GM21423 (cell line): Measurements from ENCODE around the gene CEP72.
"Not testable (repeated sequence)": the region's sequence is repeated elsewhere in the genome, so short reads cannot be mapped to it uniquely, and the experiment has no call there.

ENCODE experiments used
- ATAC-seq: cut with Tn5 transposase; IDR thresholded peaks from one replicate; pipeline ENCODE4 v1.9.1; 2021; ENCODE audit warnings: mild to moderate bottlenecking, moderate library complexity; ENCODE audit not compliant: unreplicated experiment

Gene CEP72

GRCh38 chr5:611731-612486, at the start of gene CEP72:
CEP72 (plus strand) TSS chr5:612340; CDS start chr5:612362, 22 bp downstream.
- ATAC-seq: peak; percentile 78

GRCh38 chr5:565782-566440, 46.2 kb upstream of the CEP72 start:
- ATAC-seq: no peak

GRCh38 chr5:566636-567309, 45.4 kb upstream of the CEP72 start:
- no peak for ATAC-seq

- no peak for ATAC-seq
These were observed 44.5 kb upstream of the CEP72 start for GRCh38 chr5:567664-568060.

- no peak for ATAC-seq
These were observed 43.9 kb upstream of the CEP72 start for GRCh38 chr5:568061-568781.

- ATAC-seq: no peak
These were observed 43.3 kb upstream of the CEP72 start for GRCh38 chr5:568809-569208.

- no peak for ATAC-seq
These were observed 42.7 kb upstream of the CEP72 start for GRCh38 chr5:569358-569867.

GRCh38 chr5:569868-570361, 42.2 kb upstream of the CEP72 start:
- no peak for ATAC-seq

- ATAC-seq: no peak
These were observed 41.7 kb upstream of the CEP72 start for GRCh38 chr5:570446-570845.

GRCh38 chr5:570886-571285, 41.3 kb upstream of the CEP72 start:
- ATAC-seq: no peak

- no peak for ATAC-seq
These were observed 40.3 kb upstream of the CEP72 start for GRCh38 chr5:571791-572190.

GRCh38 chr5:572398-573019, 39.6 kb upstream of the CEP72 start:
- no peak for ATAC-seq

- ATAC-seq: no peak
These were observed 38.9 kb upstream of the CEP72 start for GRCh38 chr5:573206-573605.

- no peak for ATAC-seq
These were observed 38.2 kb upstream of the CEP72 start for GRCh38 chr5:573976-574375.

GRCh38 chr5:574906-575305, 37.2 kb upstream of the CEP72 start:
- ATAC-seq: no peak

- ATAC-seq: no peak
These were observed 36.5 kb upstream of the CEP72 start for GRCh38 chr5:575636-576035.

GRCh38 chr5:577214-577613, 34.9 kb upstream of the CEP72 start:
- ATAC-seq: not testable (repeated sequence)

GRCh38 chr5:577800-578199, 34.3 kb upstream of the CEP72 start:
- no peak for ATAC-seq

GRCh38 chr5:579211-579610, 32.9 kb upstream of the CEP72 start:
- no peak for ATAC-seq

GRCh38 chr5:579746-580366, 32.3 kb upstream of the CEP72 start:
- ATAC-seq: no peak
